KOPT-K1 (cell line): ENCODE data around the gene TMCC2.

Experiments
- H3K27ac ChIP-seq: fragments of 200-600 bp; sonication (generic); 2 replicates; pipeline ENCODE4 v1.5.1; 2016; ENCODE audit warnings: antibody characterized with exemption, mild to moderate bottlenecking, low read depth, low read length; ENCODE audit not compliant: poor library complexity, severe bottlenecking
- H3K36me3 ChIP-seq: fragments of 200-600 bp; sonication (generic); 2 replicates; pipeline ENCODE4 v1.5.1; 2017; ENCODE audit warnings: antibody characterized with exemption, mild to moderate bottlenecking, low read length, moderate library complexity; ENCODE audit not compliant: insufficient read depth
- H3K9me3 ChIP-seq: fragments of 200-600 bp; sonication (generic); 2 replicates; pipeline ENCODE4 v1.5.1; 2017; ENCODE audit warnings: antibody characterized with exemption, low read length, mild to moderate bottlenecking; ENCODE audit not compliant: insufficient read depth, poor library complexity, severe bottlenecking

TMCC2 gene

GRCh38 chr1:205321162-205321958 lies 93.6 kb downstream of the TMCC2 start, which contains the start of gene NUAK2:
NUAK2 (minus strand) TSS chr1:205321745; CDS start chr1:205321628, 117 bp downstream.
- Histone ChIP-seq H3K9me3 (no peaks in the 10 kb centered on the region), H3K27ac (no peak within 1 kb of the TSS), H3K36me3 (no peaks in the 10 kb centered on the region)

- Histone ChIP-seq H3K9me3 (no peaks in the 10 kb centered on the region), H3K27ac (no peak overlapping the region), H3K36me3 (no peaks in the 10 kb centered on the region)
Observed at GRCh38 chr1:205321959-205322283, 94.2 kb downstream of the TMCC2 start.
